ENCODE measurements around the gene SMPD4. TPM values are rescaled to one million over a fixed set of nuclear protein-coding genes. Genes with fewer than 3 reads are reported as not detected.
A peak's percentile ranks its signal among the peaks of the same experiment; 100 is the strongest.
"Not testable (repeated sequence)": the region's sequence is repeated elsewhere in the genome, so short reads cannot be mapped to it uniquely, and the experiment has no call there.

The SMPD4 gene
- total and polyA plus RNA-seq, 2 donors (not counting 1 experiment from before 2014, with no cell fraction given): 11.2 to 22.3 TPM

DNA sequence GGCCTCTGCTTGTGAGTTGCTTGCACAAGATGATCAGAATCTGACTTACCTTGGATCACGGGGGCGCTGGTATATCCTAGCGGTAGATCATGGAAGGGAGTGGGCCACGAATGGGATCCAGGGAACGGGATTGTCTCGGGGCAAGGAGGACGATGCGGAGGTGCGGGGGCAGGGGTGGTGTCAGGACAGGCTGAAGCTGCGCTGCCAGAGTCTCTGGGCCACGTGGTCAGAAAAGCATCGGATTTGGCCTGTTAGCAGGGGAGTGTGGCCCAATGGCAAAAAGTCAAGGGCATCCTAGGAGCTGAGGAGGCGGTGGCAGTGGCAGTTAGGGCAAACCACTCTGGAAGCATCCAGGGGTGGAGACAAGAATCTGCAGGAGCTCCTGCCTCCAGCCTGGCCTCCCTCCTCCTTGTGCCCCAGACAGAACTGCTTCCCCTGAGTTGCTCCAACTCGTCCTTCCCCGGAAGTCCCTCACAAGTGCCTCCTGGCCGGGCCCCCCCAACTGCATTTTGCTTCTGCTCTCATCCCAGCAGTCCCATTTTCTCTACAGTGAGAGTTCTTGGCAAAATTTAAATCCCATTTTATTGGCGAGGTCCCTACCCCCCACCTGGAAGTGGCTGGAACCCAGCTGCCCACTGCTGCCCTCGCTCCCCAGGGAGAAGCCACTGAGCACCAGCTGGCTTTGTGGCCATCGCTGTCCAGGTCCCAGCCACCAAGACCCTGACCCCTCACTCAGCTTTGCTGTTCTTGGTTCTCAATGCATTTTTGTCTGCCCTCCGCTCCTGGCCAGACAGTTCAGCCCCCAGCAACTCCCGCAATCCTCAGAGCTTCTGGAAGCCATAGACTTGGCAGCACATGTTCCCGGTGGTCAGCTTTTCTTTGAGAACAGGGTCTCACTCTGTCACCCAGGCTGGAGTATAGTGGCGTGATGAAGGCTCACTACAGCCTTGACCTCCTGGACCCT lies 30.9 kb downstream of the SMPD4 start:
- Histone ChIP-seq H3K36me3 (ENCODE audit: control insufficient read depth, insufficient read depth, low read length) (peaks cover 7% of the 10 kb centered on the region), H3K4me3 (replicated peaks in 1 of 4; ENCODE audit: control extremely low read depth in 1 of 4, insufficient read depth in 1 of 4, low read depth in 3 of 4, low read length in 4 of 4) (no peak overlapping the region), H2AFZ (ENCODE audit: low read length) (no peak overlapping the region), H3K27ac (ENCODE audit: insufficient read depth, low read length) (no peak overlapping the region), H4K20me1 (ENCODE audit: control insufficient read depth, extremely low read depth, insufficient read depth, low read length) (no peaks in the 10 kb centered on the region), H3K79me2 (ENCODE audit: control insufficient read depth, insufficient read depth, low read length) (no peaks in the 10 kb centered on the region), H3K4me1 (ENCODE audit: control insufficient read depth, extremely low read depth, insufficient read depth, low read length) (no peaks in the 10 kb centered on the region), H3K9me3 (ENCODE audit: control insufficient read depth, insufficient read depth, low read depth, low read length) (no peaks in the 10 kb centered on the region), H3K9ac (ENCODE audit: insufficient read depth, low read length) (no peak overlapping the region), H3K4me2 (ENCODE audit: extremely low read depth, insufficient read depth, low read length) (no peak overlapping the region), H3K27me3 (ENCODE audit: control insufficient read depth, insufficient read depth, low read length) (no peaks in the 10 kb centered on the region)
- DNase-seq (ENCODE audit: low read depth in 2 of 2): no peak
- TF ChIP-seq, protein P1, sequence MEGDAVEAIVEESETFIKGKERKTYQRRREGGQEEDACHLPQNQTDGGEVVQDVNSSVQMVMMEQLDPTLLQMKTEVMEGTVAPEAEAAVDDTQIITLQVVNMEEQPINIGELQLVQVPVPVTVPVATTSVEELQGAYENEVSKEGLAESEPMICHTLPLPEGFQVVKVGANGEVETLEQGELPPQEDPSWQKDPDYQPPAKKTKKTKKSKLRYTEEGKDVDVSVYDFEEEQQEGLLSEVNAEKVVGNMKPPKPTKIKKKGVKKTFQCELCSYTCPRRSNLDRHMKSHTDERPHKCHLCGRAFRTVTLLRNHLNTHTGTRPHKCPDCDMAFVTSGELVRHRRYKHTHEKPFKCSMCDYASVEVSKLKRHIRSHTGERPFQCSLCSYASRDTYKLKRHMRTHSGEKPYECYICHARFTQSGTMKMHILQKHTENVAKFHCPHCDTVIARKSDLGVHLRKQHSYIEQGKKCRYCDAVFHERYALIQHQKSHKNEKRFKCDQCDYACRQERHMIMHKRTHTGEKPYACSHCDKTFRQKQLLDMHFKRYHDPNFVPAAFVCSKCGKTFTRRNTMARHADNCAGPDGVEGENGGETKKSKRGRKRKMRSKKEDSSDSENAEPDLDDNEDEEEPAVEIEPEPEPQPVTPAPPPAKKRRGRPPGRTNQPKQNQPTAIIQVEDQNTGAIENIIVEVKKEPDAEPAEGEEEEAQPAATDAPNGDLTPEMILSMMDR (conservative IDR thresholded peaks at IDR 0.05 in 1 of 2, IDR thresholded peaks at IDR 0.05 in 1 of 2; ENCODE audit: low read depth in 1 of 2, low read length in 2 of 2): no peak
- TF ChIP-seq EZH2 (IDR thresholded peaks at IDR 0.05; ENCODE audit: low read length, missing control alignments): no peak

DNA sequence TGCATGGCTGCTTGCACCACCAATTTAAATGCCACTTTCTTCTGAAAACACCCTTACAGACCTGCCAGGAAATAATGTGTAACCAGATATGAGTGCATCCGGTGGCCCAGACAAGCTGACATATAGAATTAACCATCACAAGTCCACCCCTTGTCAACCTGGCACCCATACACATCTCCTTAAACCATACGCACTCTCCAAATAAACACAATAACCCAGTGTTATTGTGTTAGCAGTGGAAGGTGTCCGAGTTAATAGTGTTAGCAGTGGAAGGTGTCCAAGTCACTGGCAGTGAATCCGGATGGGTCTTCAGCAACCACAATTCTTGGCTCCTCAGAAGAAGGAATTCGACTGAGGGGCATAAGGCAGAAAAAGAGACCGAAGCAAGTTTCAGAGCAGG lies 32.9 kb downstream of the SMPD4 start:
- H3K27ac ChIP-seq (ENCODE audit: insufficient read depth, low read length); H3K36me3 ChIP-seq (ENCODE audit: control insufficient read depth, insufficient read depth, low read length): not testable (repeated sequence)

DNA sequence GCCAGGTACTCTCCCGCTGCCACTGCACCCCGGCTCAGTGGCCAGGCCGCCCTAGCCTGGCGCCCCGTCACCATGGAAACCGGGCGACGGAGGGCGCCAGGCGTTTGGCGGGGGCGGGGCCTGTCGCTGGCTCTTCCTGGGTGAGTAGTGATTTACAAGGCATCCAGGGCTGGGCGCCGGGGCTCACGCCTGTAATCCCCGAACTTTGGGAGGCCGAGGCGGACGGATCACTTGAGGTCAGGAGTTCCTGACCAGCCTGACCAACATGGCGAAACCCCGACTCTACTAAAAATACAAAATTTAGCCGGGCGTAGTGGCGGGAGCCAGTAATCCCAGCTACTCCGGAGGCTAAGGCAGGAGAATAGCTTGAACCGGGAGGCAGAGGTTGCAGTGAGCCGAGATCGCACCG lies 36.4 kb downstream of the SMPD4 start, which contains the start of gene CCDC74B:
Gene CCDC74B, minus strand, starts transcription at position 107 of the 409 bp plus-strand sequence. CDS start 116 bp downstream, outside the sequence.
- DNase-seq (ENCODE audit: low read depth in 2 of 2): peak; percentile 17 to 34
- H4K20me1 ChIP-seq (ENCODE audit: control insufficient read depth, extremely low read depth, insufficient read depth, low read length); H3K9me3 ChIP-seq (ENCODE audit: control insufficient read depth, insufficient read depth, low read depth, low read length); H3K79me2 ChIP-seq (ENCODE audit: control insufficient read depth, insufficient read depth, low read length); H3K27me3 ChIP-seq (ENCODE audit: control insufficient read depth, insufficient read depth, low read length); H3K4me1 ChIP-seq (ENCODE audit: control insufficient read depth, extremely low read depth, insufficient read depth, low read length); H2AFZ ChIP-seq (ENCODE audit: low read length); H3K36me3 ChIP-seq (ENCODE audit: control insufficient read depth, insufficient read depth, low read length); H3K27ac ChIP-seq (ENCODE audit: insufficient read depth, low read length); H3K9ac ChIP-seq (ENCODE audit: insufficient read depth, low read length): not testable (repeated sequence)
- Histone ChIP-seq H3K4me2 (ENCODE audit: extremely low read depth, insufficient read depth, low read length) (peak within 1 kb of the TSS; percentile 59), H3K4me3 (replicated peaks in 1 of 4; ENCODE audit: control extremely low read depth in 1 of 4, insufficient read depth in 1 of 4, low read depth in 3 of 4, low read length in 4 of 4) (peak within 1 kb of the TSS in 3 of 4 experiments; percentile 7 to 46 (median 40))

More for the DNA sequence above, 32.9 kb downstream of the SMPD4 start:
- not testable (repeated sequence) for H3K79me2 ChIP-seq (ENCODE audit: control insufficient read depth, insufficient read depth, low read length); DNase-seq (ENCODE audit: low read depth in 2 of 2); H3K9ac ChIP-seq (ENCODE audit: insufficient read depth, low read length); H3K4me1 ChIP-seq (ENCODE audit: control insufficient read depth, extremely low read depth, insufficient read depth, low read length); H3K4me2 ChIP-seq (ENCODE audit: extremely low read depth, insufficient read depth, low read length); H3K27me3 ChIP-seq (ENCODE audit: control insufficient read depth, insufficient read depth, low read length); H3K9me3 ChIP-seq (ENCODE audit: control insufficient read depth, insufficient read depth, low read depth, low read length); H2AFZ ChIP-seq (ENCODE audit: low read length); H3K4me3 ChIP-seq (replicated peaks in 1 of 4; ENCODE audit: control extremely low read depth in 1 of 4, insufficient read depth in 1 of 4, low read depth in 3 of 4, low read length in 4 of 4); H4K20me1 ChIP-seq (ENCODE audit: control insufficient read depth, extremely low read depth, insufficient read depth, low read length)

DNA sequence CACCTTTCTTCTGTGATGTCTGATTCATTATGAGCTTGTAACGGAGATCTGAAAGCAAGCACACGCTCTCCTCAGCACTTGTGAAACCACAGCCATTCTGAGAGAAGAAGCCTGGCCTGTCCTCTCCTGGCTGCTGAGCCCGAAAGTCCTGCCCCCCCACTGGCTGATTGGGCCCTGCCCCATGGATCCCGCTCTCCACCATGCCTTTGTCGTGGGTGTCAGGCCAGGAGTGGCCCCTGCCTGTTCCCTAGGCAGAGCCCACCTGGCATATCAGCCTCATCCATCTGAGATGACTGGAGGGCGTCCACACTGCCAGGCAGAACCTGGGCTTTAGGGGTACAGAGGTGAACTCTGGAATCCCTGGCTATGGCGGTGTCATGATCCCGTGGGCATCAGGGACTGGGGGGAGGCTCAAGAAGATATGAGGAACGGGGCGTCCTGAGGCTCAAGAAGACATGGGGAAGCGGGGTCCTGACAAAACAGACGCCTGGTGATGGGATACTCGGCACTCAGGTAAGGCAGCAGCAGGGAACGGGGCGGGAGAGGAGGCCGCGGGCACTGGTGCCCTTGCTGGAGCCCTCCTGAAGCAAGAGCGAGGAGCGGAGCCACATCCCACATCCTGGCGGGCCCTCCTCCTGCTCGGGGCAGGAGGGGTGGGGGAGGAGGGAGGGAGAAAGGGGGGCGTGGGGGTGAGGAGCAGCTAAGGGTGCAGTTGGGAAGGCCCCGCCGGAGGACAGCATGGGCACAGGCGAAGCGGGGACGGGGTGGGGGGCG lies 37.9 kb downstream of the SMPD4 start:
- not testable (repeated sequence) for DNase-seq (ENCODE audit: low read depth in 2 of 2); H3K4me1 ChIP-seq (ENCODE audit: control insufficient read depth, extremely low read depth, insufficient read depth, low read length); H3K9ac ChIP-seq (ENCODE audit: insufficient read depth, low read length); H3K79me2 ChIP-seq (ENCODE audit: control insufficient read depth, insufficient read depth, low read length); H3K36me3 ChIP-seq (ENCODE audit: control insufficient read depth, insufficient read depth, low read length); H2AFZ ChIP-seq (ENCODE audit: low read length); H3K27ac ChIP-seq (ENCODE audit: insufficient read depth, low read length); H3K4me3 ChIP-seq (replicated peaks in 1 of 4; ENCODE audit: control extremely low read depth in 1 of 4, insufficient read depth in 1 of 4, low read depth in 3 of 4, low read length in 4 of 4); H3K27me3 ChIP-seq (ENCODE audit: control insufficient read depth, insufficient read depth, low read length); H4K20me1 ChIP-seq (ENCODE audit: control insufficient read depth, extremely low read depth, insufficient read depth, low read length); H3K4me2 ChIP-seq (ENCODE audit: extremely low read depth, insufficient read depth, low read length); H3K9me3 ChIP-seq (ENCODE audit: control insufficient read depth, insufficient read depth, low read depth, low read length)

DNA sequence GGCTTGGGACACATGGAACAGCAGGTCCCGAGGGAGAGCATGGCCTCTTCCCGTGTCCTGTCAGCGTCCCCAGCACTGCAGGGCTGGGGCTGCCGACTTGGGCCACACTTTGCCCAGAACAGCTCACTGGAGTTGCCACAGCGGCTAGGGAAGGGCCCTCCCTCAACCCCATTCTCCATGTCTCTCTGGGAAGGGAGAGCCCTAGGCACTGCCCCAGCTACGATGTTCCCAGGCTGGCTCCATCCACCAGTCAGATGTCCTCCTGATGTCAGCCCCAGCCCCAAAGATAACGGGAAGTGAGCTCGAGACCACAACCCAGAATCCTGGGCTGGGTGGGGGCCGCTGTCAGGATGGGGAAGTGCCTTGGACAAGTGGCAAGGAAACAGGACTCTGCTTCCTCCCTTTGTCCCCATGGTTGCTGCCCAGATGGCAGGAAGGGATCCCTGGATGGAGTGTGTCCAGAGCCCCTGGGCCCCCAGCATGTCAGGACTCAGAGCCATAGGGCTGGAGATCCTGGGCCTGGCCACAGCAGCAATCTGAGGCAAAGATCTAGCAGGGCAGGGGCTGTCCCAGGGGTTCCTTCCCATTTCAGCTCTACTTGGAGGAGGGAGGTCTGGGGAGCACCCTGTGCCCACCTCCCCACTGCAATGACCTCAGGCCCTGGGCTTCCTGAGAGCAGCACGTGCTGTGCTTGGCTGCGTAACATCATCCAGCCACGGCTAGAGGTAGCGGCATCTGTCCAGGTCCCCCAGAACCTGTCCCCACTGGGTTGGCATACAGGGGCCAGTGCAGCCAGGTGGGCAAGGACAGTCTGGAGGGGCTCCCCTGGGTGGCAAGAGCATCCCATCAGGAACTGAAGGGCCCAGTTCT lies 38.8 kb downstream of the SMPD4 start:
- not testable (repeated sequence) for H3K79me2 ChIP-seq (ENCODE audit: control insufficient read depth, insufficient read depth, low read length); DNase-seq (ENCODE audit: low read depth in 2 of 2); H3K27ac ChIP-seq (ENCODE audit: insufficient read depth, low read length); H2AFZ ChIP-seq (ENCODE audit: low read length); H3K9ac ChIP-seq (ENCODE audit: insufficient read depth, low read length); H3K4me2 ChIP-seq (ENCODE audit: extremely low read depth, insufficient read depth, low read length); H3K4me3 ChIP-seq (replicated peaks in 1 of 4; ENCODE audit: control extremely low read depth in 1 of 4, insufficient read depth in 1 of 4, low read depth in 3 of 4, low read length in 4 of 4); H3K27me3 ChIP-seq (ENCODE audit: control insufficient read depth, insufficient read depth, low read length); H3K9me3 ChIP-seq (ENCODE audit: control insufficient read depth, insufficient read depth, low read depth, low read length); H3K36me3 ChIP-seq (ENCODE audit: control insufficient read depth, insufficient read depth, low read length); H3K4me1 ChIP-seq (ENCODE audit: control insufficient read depth, extremely low read depth, insufficient read depth, low read length); H4K20me1 ChIP-seq (ENCODE audit: control insufficient read depth, extremely low read depth, insufficient read depth, low read length)
